ENCODE measurements around the gene G2E3.
"Not testable (repeated sequence)": the region's sequence is repeated elsewhere in the genome, so short reads cannot be mapped to it uniquely, and the experiment has no call there.

G2E3 gene

GRCh38 chr14:30564235-30564867 is 5.4 kb downstream of the G2E3 start:
- WGBS = 95% methylated on average over 2 of the region's 2 CpGs
- H3K27me3 ChIP-seq (ENCODE audit: insufficient read depth, low read length) = no peaks in the 10 kb centered on the region
- H3K36me3 ChIP-seq (ENCODE audit: insufficient read depth, low read length) = peaks cover 14% of the 10 kb centered on the region

GRCh38 chr14:30564868-30565248 is 5.9 kb downstream of the G2E3 start:
- H3K27me3 ChIP-seq (ENCODE audit: insufficient read depth, low read length) = no peaks in the 10 kb centered on the region
- no peak overlapping the region for H3K27ac ChIP-seq (ENCODE audit: low read depth, low read length)
- no peaks in the 10 kb centered on the region for H3K9me3 ChIP-seq (ENCODE audit: insufficient read depth, low read depth, low read length)
- peaks cover 14% of the 10 kb centered on the region for H3K36me3 ChIP-seq (ENCODE audit: insufficient read depth, low read length)
- no peak overlapping the region for H3K9ac ChIP-seq (ENCODE audit: low read depth, low read length)
- no peak overlapping the region for H3K4me3 ChIP-seq (ENCODE audit: low read length)
- H3K4me1 ChIP-seq (ENCODE audit: insufficient read depth, low read length) = peaks cover 43% of the 10 kb centered on the region

More at GRCh38 chr14:30564235-30564867, 5.4 kb downstream of the G2E3 start:
- Histone ChIP-seq H3K4me1 (ENCODE audit: insufficient read depth, low read length) (peaks cover 38% of the 10 kb centered on the region), H3K27ac (ENCODE audit: low read depth, low read length) (no peak overlapping the region), H3K4me3 (ENCODE audit: low read length) (no peak overlapping the region), H3K9me3 (ENCODE audit: insufficient read depth, low read depth, low read length) (no peaks in the 10 kb centered on the region), H3K9ac (ENCODE audit: low read depth, low read length) (no peak overlapping the region)

- Histone ChIP-seq H3K27ac (ENCODE audit: low read depth, low read length) (no peak overlapping the region), H3K36me3 (ENCODE audit: insufficient read depth, low read length) (no peaks in the 10 kb centered on the region; the same call in 1 of the 2 replicates), H3K27me3 (ENCODE audit: insufficient read depth, low read length) (no peaks in the 10 kb centered on the region), H3K4me1 (ENCODE audit: insufficient read depth, low read length) (peaks cover 62% of the 10 kb centered on the region), H3K9ac (ENCODE audit: low read depth, low read length) (no peak overlapping the region), H3K9me3 (ENCODE audit: insufficient read depth, low read depth, low read length) (no peaks in the 10 kb centered on the region), H3K4me3 (ENCODE audit: low read length) (no peak overlapping the region)
- WGBS = 83% methylated on average over 1 of the region's 2 CpGs
Observed at GRCh38 chr14:30569216-30569902, 10.4 kb downstream of the G2E3 start.

GRCh38 chr14:30569903-30570226 is 10.9 kb downstream of the G2E3 start:
- peaks cover 67% of the 10 kb centered on the region for H3K4me1 ChIP-seq (ENCODE audit: insufficient read depth, low read length)
- H3K4me3 ChIP-seq (ENCODE audit: low read length) = no peak overlapping the region
- H3K27ac ChIP-seq (ENCODE audit: low read depth, low read length) = no peak overlapping the region
- no CpG with 5 or more reads among the region's 1 CpG for WGBS
- no peaks in the 10 kb centered on the region for H3K9me3 ChIP-seq (ENCODE audit: insufficient read depth, low read depth, low read length)
- no peaks in the 10 kb centered on the region for H3K36me3 ChIP-seq (ENCODE audit: insufficient read depth, low read length)
- no peak overlapping the region for H3K9ac ChIP-seq (ENCODE audit: low read depth, low read length)
- H3K27me3 ChIP-seq (ENCODE audit: insufficient read depth, low read length) = no peaks in the 10 kb centered on the region

- no peaks in the 10 kb centered on the region for H3K27me3 ChIP-seq (ENCODE audit: insufficient read depth, low read length)
- H3K9ac ChIP-seq (ENCODE audit: low read depth, low read length) = no peak overlapping the region
- H3K9me3 ChIP-seq (ENCODE audit: insufficient read depth, low read depth, low read length) = no peaks in the 10 kb centered on the region
- H3K27ac ChIP-seq (ENCODE audit: low read depth, low read length) = no peak overlapping the region
- H3K4me1 ChIP-seq (ENCODE audit: insufficient read depth, low read length) = peaks cover 63% of the 10 kb centered on the region
- WGBS = 88% methylated on average over 3 of the region's 3 CpGs
- no peak overlapping the region for H3K4me3 ChIP-seq (ENCODE audit: low read length)
- no peaks in the 10 kb centered on the region for H3K36me3 ChIP-seq (ENCODE audit: insufficient read depth, low read length)
Observed at GRCh38 chr14:30572237-30572636, 13.3 kb downstream of the G2E3 start.

GRCh38 chr14:30572771-30573170 is 13.8 kb downstream of the G2E3 start:
- Histone ChIP-seq H3K27ac (ENCODE audit: low read depth, low read length) (no peak overlapping the region), H3K4me1 (ENCODE audit: insufficient read depth, low read length) (peaks cover 65% of the 10 kb centered on the region), H3K27me3 (ENCODE audit: insufficient read depth, low read length) (no peaks in the 10 kb centered on the region), H3K36me3 (ENCODE audit: insufficient read depth, low read length) (no peaks in the 10 kb centered on the region), H3K4me3 (ENCODE audit: low read length) (no peak overlapping the region), H3K9ac (ENCODE audit: low read depth, low read length) (no peak overlapping the region), H3K9me3 (ENCODE audit: insufficient read depth, low read depth, low read length) (no peaks in the 10 kb centered on the region)
- no CpG with 5 or more reads among the region's 1 CpG for WGBS

- Histone ChIP-seq H3K27ac (ENCODE audit: low read depth, low read length) (no peak overlapping the region), H3K4me3 (ENCODE audit: low read length) (no peak overlapping the region), H3K4me1 (ENCODE audit: insufficient read depth, low read length) (peaks cover 60% of the 10 kb centered on the region), H3K27me3 (ENCODE audit: insufficient read depth, low read length) (no peaks in the 10 kb centered on the region), H3K9ac (ENCODE audit: low read depth, low read length) (no peak overlapping the region), H3K36me3 (ENCODE audit: insufficient read depth, low read length) (no peaks in the 10 kb centered on the region), H3K9me3 (ENCODE audit: insufficient read depth, low read depth, low read length) (no peaks in the 10 kb centered on the region)
- WGBS = 88% methylated on average over 5 of the region's 5 CpGs
Observed at GRCh38 chr14:30573226-30573814, 14.4 kb downstream of the G2E3 start.

GRCh38 chr14:30573966-30574365 is 15.0 kb downstream of the G2E3 start:
- 100% methylated on average over 2 of the region's 2 CpGs for WGBS
- Histone ChIP-seq H3K4me3 (ENCODE audit: low read length) (no peak overlapping the region), H3K27ac (ENCODE audit: low read depth, low read length) (no peak overlapping the region), H3K9me3 (ENCODE audit: insufficient read depth, low read depth, low read length) (no peaks in the 10 kb centered on the region), H3K9ac (ENCODE audit: low read depth, low read length) (no peak overlapping the region), H3K36me3 (ENCODE audit: insufficient read depth, low read length) (no peaks in the 10 kb centered on the region), H3K27me3 (ENCODE audit: insufficient read depth, low read length) (no peaks in the 10 kb centered on the region), H3K4me1 (ENCODE audit: insufficient read depth, low read length) (peaks cover 54% of the 10 kb centered on the region)

GRCh38 chr14:30574777-30575176 is 15.8 kb downstream of the G2E3 start:
- not testable (repeated sequence) for H3K4me3 ChIP-seq (ENCODE audit: low read length); H3K27me3 ChIP-seq (ENCODE audit: insufficient read depth, low read length); H3K27ac ChIP-seq (ENCODE audit: low read depth, low read length); H3K9me3 ChIP-seq (ENCODE audit: insufficient read depth, low read depth, low read length); H3K36me3 ChIP-seq (ENCODE audit: insufficient read depth, low read length); H3K9ac ChIP-seq (ENCODE audit: low read depth, low read length)
- peaks cover 46% of the 10 kb centered on the region for H3K4me1 ChIP-seq (ENCODE audit: insufficient read depth, low read length)
- 94% methylated on average over 3 of the region's 3 CpGs for WGBS

GRCh38 chr14:30576333-30576732 is 17.4 kb downstream of the G2E3 start:
- H3K4me3 ChIP-seq (ENCODE audit: low read length); H3K9ac ChIP-seq (ENCODE audit: low read depth, low read length); H3K27ac ChIP-seq (ENCODE audit: low read depth, low read length); H3K36me3 ChIP-seq (ENCODE audit: insufficient read depth, low read length); H3K27me3 ChIP-seq (ENCODE audit: insufficient read depth, low read length); H3K9me3 ChIP-seq (ENCODE audit: insufficient read depth, low read depth, low read length): not testable (repeated sequence)
- H3K4me1 ChIP-seq (ENCODE audit: insufficient read depth, low read length) = peaks cover 36% of the 10 kb centered on the region
- WGBS = 100% methylated on average over 1 of the region's 1 CpG

- WGBS = 100% methylated on average over 1 of the region's 2 CpGs
- Histone ChIP-seq H3K9ac (ENCODE audit: low read depth, low read length) (no peak overlapping the region), H3K27ac (ENCODE audit: low read depth, low read length) (no peak overlapping the region), H3K9me3 (ENCODE audit: insufficient read depth, low read depth, low read length) (peaks cover 18% of the 10 kb centered on the region), H3K27me3 (ENCODE audit: insufficient read depth, low read length) (no peaks in the 10 kb centered on the region), H3K4me3 (ENCODE audit: low read length) (no peak overlapping the region), H3K36me3 (ENCODE audit: insufficient read depth, low read length) (peaks cover 34% of the 10 kb centered on the region), H3K4me1 (ENCODE audit: insufficient read depth, low read length) (peaks cover 5% of the 10 kb centered on the region; the same call in 1 of the 2 replicates)
Observed at GRCh38 chr14:30580616-30581282, 21.8 kb downstream of the G2E3 start.

Measured in HUES64 (cell line).